Measurements from ENCODE around the gene RBP2. TPM values are rescaled to one million over a fixed set of nuclear protein-coding genes. Genes with fewer than 3 reads are reported as not detected.

RBP2 gene
- not detected for total RNA-seq

DNA sequence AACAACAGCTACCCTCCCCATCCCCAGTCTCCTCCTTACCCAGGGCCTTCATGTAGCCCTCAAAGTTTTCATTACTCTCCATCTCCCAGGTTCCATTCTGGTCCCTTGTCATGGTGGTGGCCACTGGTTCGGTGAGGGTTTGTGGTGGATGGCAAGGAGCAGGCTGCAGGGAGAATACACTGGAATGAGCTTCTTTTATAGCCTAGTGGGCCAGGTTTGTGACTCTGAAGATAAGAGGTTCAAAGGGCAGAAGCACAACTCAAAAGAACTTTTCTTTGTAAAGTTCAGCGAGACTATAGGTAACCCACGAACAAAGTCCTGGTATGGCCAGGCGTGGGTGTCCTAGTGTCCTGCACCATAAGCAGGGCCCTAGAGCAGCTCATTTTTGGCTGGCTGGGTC is at the start of gene RBP2:
Gene RBP2, minus strand, starts transcription at position 169 of the 400 bp plus-strand sequence. Its CDS starts 57 bp downstream, at position 112.
- CTCF ChIA-PET: no interaction called here

DNA sequence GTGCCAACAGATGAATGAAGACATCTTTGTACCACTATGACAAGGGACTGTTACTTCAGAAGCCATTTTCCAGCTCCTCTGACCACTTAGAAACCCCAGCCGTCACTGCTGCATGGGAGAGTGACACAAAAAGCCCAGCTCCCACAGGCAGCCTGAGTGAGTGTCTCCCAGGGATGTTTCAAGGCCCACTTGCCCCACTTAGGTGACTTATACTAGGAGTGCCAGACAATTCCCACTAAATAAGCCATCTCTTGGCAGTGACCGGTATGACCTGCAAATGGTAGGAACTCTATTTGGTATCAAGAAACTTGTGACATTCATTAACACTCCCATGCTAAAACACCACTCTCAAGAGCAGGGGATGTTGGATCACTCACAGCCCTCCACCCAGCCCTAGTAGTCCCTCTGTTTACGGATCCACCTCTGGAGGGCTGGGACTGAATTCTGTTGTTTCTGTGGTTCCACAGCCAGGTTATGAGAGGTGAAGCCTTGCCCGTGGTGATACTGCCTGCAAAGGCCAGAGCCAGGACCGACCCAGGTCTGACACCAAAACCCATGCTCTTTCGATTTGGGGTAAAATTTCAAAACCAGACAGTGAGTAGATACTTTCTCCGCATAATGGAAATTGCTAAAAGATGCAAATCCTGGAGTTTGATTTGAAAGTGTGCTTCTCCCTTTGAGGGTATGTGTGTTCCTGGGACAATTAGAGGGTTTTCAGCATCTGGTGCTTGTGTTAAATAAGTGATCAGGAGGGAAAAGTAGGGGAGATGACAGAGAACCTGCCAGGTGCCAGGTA is 48.7 kb upstream of the RBP2 start:
- no peaks in the 10 kb centered on the region for H3K27me3 Mint-ChIP-seq (ENCODE audit: low read depth)
- no peak for DNase-seq
- CTCF ChIA-PET: no interaction called here
- no peak overlapping the region for H3K4me3 Mint-ChIP-seq
- intact Hi-C loops (cut with micrococcal nuclease): no loop called here
- no peaks in the 10 kb centered on the region for H3K4me1 Mint-ChIP-seq (ENCODE audit: low read depth)
- no peaks in the 10 kb centered on the region for H3K9me3 Mint-ChIP-seq
- no peaks in the 10 kb centered on the region for H3K36me3 Mint-ChIP-seq (ENCODE audit: low read depth)
- no peak overlapping the region for H3K27ac Mint-ChIP-seq

More for the DNA sequence above, at the start of gene RBP2:
- intact Hi-C loops (cut with micrococcal nuclease): no loop called here
- Mint-ChIP-seq H3K36me3 (ENCODE audit: low read depth) (no peaks in the 10 kb centered on the region), H3K4me3 (no peak within 1 kb of the TSS), H3K27ac (no peak within 1 kb of the TSS), H3K4me1 (ENCODE audit: low read depth) (no peaks in the 10 kb centered on the region), H3K9me3 (no peaks in the 10 kb centered on the region), H3K27me3 (ENCODE audit: low read depth) (no peaks in the 10 kb centered on the region)
- DNase-seq: no peak

DNA sequence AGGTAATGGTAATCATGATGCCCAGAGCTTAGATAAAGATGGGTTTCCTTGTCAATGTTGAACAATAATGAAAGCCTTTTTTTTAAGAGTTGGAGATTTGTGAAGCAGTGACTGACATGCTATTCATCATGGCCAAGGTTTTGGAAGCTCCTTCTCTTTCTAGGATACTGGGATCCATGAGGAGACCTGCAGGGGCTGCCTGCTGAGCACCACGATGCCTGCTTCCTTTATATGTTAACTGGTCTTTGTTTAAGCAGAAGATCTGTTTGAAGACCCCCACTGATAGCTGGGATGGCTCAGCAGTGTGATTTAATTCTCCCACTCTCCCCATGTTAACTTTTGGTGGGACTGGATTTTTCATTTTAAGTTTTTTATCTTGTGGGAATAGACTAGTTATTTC is 47.4 kb upstream of the RBP2 start:
- DNase-seq: no peak
- Mint-ChIP-seq H3K9me3 (no peaks in the 10 kb centered on the region), H3K36me3 (ENCODE audit: low read depth) (no peaks in the 10 kb centered on the region), H3K27ac (no peak overlapping the region), H3K4me3 (no peak overlapping the region), H3K4me1 (ENCODE audit: low read depth) (no peaks in the 10 kb centered on the region), H3K27me3 (ENCODE audit: low read depth) (no peaks in the 10 kb centered on the region)
- CTCF ChIA-PET: no interaction called here
- intact Hi-C loops (cut with micrococcal nuclease): no loop called here

DNA sequence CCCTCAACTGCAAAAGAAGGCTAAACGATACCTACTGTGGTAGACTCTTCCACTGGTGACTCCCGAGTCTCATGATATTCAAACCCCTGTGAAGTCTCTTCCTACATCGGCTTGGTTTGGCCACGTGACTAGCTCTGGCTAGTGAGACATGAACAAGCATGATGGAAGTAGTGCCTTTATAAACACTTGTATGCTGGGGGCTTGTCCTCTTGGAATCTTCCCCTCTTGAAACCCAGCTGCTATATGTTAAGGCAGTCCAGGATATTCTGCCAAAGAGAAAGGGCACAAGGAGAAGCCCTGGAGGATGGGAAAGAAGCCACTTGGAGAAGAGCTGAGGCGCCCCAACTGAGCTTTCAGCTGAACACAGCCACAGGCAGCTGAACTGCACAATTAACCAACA is 46.9 kb upstream of the RBP2 start:
- H3K4me3 Mint-ChIP-seq: no peak overlapping the region
- CTCF ChIA-PET: no interaction called here
- H3K36me3 Mint-ChIP-seq (ENCODE audit: low read depth): no peaks in the 10 kb centered on the region
- intact Hi-C loops (cut with micrococcal nuclease): no loop called here
- H3K27me3 Mint-ChIP-seq (ENCODE audit: low read depth): no peaks in the 10 kb centered on the region
- no peaks in the 10 kb centered on the region for H3K4me1 Mint-ChIP-seq (ENCODE audit: low read depth)
- H3K27ac Mint-ChIP-seq: no peak overlapping the region
- no peaks in the 10 kb centered on the region for H3K9me3 Mint-ChIP-seq
- DNase-seq: no peak

DNA sequence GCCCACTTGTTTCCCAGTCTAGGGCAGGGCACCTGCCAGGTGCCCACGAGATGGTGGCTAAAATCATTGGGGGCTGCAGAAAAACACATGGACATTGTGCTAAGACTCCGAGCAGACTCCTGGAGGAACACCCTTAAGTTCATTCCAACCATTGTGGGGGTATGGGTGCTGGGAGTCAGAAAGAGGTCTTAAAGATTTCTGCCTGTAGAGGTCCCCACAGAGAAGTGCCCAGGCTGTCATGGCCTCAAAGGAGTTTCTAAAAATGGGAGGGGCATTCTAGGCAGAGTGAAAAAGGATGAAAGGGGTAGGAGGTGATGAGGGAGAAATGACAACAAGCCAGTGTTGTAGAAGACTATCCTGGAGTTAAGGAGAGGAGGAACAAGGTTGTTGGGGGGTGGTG is 46.1 kb upstream of the RBP2 start:
- Mint-ChIP-seq H3K4me3 (no peak overlapping the region), H3K36me3 (ENCODE audit: low read depth) (no peaks in the 10 kb centered on the region), H3K27me3 (ENCODE audit: low read depth) (no peaks in the 10 kb centered on the region), H3K9me3 (no peaks in the 10 kb centered on the region), H3K4me1 (ENCODE audit: low read depth) (no peaks in the 10 kb centered on the region), H3K27ac (no peak overlapping the region)
- CTCF ChIA-PET: no interaction called here
- DNase-seq: no peak
- intact Hi-C loops (cut with micrococcal nuclease): no loop called here

DNA sequence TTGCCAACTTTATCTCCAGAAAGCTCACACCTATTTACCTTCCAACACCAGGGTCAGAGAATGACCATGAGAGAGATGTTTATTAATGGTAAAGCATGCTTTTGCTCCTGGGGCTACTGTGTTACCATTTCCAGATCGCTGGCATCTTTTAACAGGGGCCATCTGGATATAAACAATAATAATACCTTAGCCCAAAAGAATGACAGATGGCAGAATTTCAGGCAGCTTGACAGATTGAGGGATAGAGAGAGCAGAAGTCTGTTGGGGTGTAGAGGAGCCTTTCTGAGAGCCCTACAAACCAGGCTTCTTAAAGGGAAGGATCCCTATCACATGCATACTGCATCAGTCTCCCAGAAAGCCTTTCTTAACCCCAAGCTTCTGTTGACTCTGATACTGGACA is 45.5 kb upstream of the RBP2 start:
- Mint-ChIP-seq H3K36me3 (ENCODE audit: low read depth) (no peaks in the 10 kb centered on the region), H3K9me3 (no peaks in the 10 kb centered on the region), H3K4me1 (ENCODE audit: low read depth) (no peaks in the 10 kb centered on the region), H3K27me3 (ENCODE audit: low read depth) (no peaks in the 10 kb centered on the region), H3K27ac (no peak overlapping the region), H3K4me3 (no peak overlapping the region)
- intact Hi-C loops (cut with micrococcal nuclease): no loop called here
- CTCF ChIA-PET: interaction anchor here (1.1 kb wide), 1 partner anchor 94 kb away, joined by 3 read pairs; no protein-coding TSS in a partner anchor
- no peak for DNase-seq

DNA sequence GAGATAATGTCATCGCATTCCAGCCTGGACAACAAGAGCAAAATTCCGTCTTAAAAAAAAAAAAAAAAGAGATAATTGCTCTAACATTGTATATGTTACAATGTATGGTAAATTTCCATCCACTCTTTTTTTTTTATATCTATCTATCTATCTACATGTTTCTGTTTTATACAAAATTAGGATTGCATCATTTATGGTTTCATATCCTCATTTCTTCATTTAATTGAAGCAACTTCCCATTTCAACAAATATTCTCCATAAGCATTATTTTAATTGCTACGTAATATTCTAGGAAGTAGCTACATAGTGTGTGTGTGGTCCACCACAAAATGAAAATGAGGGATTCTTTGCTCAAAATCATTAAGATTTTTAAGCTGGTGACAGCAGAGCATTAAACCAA is 44.8 kb upstream of the RBP2 start:
- no peaks in the 10 kb centered on the region for H3K9me3 Mint-ChIP-seq
- CTCF ChIA-PET: interaction anchor here (0.8 to 1.1 kb wide), 2 partner anchors 43 to 93 kb away, joined by 3 read pairs; no protein-coding TSS in a partner anchor
- no peak overlapping the region for H3K4me3 Mint-ChIP-seq
- intact Hi-C loops (cut with micrococcal nuclease): no loop called here
- no peaks in the 10 kb centered on the region for H3K4me1 Mint-ChIP-seq (ENCODE audit: low read depth)
- no peak for DNase-seq
- no peaks in the 10 kb centered on the region for H3K36me3 Mint-ChIP-seq (ENCODE audit: low read depth)
- H3K27ac Mint-ChIP-seq: no peak overlapping the region
- no peaks in the 10 kb centered on the region for H3K27me3 Mint-ChIP-seq (ENCODE audit: low read depth)

DNA sequence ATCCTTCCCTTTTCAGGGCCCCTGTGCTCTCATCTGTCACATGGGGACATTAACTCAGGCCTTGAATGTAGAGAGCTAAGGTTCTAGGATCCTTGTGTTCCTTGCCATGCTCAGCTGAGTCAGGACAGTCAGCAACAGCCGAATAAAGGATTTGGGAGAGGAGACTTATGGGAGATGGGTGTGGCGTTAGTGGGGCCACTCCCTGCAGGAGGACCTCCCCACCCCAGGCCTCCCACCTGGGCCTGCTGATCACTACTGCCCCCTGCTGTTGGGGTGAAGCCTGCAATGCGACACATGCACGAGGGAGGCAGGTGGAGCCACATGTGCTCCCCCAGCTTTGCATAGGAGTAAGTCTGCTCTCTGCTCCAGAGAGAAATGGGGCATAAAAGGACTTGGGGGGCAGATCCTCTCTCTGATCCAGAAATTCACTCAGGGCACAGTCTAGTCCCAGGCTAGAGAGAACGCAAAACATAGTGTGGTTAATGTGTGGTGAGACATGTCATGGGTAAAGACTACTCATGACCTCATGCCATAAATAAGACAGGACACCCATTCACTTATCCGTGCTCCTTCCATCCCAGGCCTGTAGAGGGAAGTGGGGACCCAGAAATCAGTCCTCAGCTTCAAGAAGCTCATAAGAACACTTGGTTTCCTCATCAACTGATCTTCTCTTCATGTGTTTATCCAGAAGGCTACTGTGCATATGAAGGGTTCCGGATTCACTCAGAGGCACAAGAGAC is 43.9 kb upstream of the RBP2 start:
- Mint-ChIP-seq H3K9me3 (no peaks in the 10 kb centered on the region), H3K36me3 (ENCODE audit: low read depth) (no peaks in the 10 kb centered on the region), H3K27ac (no peak overlapping the region), H3K4me3 (no peak overlapping the region), H3K27me3 (ENCODE audit: low read depth) (no peaks in the 10 kb centered on the region), H3K4me1 (ENCODE audit: low read depth) (no peaks in the 10 kb centered on the region)
- intact Hi-C loops (cut with micrococcal nuclease): no loop called here
- CTCF ChIA-PET: interaction anchor here (0.7 to 0.8 kb wide), 2 partner anchors 44 to 125 kb away, joined by 3 read pairs; no protein-coding TSS in a partner anchor
- peak; percentile 37 for DNase-seq

DNA sequence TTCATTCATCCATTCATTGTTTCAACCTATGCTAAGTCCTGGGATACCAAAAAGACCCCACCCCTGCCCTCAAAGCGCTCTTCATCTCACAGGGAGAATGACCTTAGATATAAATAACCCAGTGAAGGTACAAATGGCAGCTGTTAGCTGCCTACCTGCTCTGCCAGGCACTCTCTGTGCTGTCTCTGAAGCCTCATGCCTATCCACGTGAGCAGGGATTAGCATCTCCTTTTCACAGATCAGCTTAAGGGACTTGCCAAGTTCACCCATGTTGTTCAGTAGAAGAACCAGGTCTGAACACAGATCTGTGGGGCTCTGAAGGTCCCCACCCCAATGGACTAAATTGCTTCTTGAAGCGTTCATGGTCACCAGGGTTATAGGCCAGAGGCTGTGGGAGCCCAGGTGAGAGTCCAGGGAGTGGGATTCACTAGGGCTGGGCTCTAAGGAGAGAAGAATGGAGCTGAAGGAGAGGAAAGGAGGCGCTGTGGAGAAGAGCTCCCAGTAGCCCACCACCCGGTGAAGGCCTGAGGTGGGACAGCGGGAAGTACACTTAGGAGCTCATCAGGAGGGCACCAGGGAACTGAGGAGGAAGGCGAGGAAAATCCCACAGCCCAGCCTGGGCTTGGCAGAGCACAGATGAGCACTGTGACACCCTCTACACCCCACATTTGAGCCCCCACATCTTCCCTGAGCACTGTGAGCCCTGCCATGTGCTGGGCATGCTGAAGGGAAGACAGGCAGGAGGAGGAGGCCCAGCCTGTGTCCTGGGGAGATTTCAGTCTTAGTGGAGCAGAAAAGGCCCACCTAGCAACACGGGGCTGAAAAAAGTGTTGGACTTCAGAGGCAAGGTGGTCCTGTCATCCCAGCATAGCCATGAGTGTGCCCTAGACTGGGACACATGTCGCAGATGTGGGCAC is 42.9 kb upstream of the RBP2 start:
- DNase-seq: no peak
- Mint-ChIP-seq H3K9me3 (no peaks in the 10 kb centered on the region), H3K27me3 (ENCODE audit: low read depth) (no peaks in the 10 kb centered on the region), H3K4me1 (ENCODE audit: low read depth) (no peaks in the 10 kb centered on the region), H3K4me3 (no peak overlapping the region), H3K27ac (no peak overlapping the region), H3K36me3 (ENCODE audit: low read depth) (no peaks in the 10 kb centered on the region)
- intact Hi-C loops (cut with micrococcal nuclease): no loop called here
- CTCF ChIA-PET: interaction anchor here (0.8 kb wide), 1 partner anchor 94 kb away, joined by 3 read pairs; no protein-coding TSS in a partner anchor

DNA sequence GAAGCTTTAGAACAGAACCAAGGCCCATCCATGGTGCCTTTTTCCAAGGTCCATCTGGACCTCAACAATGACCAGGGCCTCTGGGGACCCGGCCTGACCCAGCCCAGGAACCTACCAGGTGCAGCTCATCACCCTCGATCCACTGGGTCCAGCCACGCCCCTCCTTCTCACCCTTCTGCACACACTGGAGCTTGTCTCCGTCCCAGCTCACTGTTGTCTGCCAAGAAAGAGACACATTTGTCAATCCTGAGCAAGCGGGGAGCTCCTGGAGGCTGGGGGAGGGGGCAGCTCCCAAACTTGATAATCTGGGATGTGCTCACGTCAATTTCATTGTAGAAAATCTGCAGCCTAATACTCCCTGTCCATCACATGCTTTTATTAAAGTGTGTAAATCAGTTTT is 42.0 kb upstream of the RBP2 start:
- DNase-seq: no peak
- no peaks in the 10 kb centered on the region for H3K4me1 Mint-ChIP-seq (ENCODE audit: low read depth)
- H3K27me3 Mint-ChIP-seq (ENCODE audit: low read depth): no peaks in the 10 kb centered on the region
- intact Hi-C loops (cut with micrococcal nuclease): no loop called here
- no peaks in the 10 kb centered on the region for H3K9me3 Mint-ChIP-seq
- H3K36me3 Mint-ChIP-seq (ENCODE audit: low read depth): no peaks in the 10 kb centered on the region
- CTCF ChIA-PET: no interaction called here
- no peak overlapping the region for H3K27ac Mint-ChIP-seq
- no peak overlapping the region for H3K4me3 Mint-ChIP-seq

DNA sequence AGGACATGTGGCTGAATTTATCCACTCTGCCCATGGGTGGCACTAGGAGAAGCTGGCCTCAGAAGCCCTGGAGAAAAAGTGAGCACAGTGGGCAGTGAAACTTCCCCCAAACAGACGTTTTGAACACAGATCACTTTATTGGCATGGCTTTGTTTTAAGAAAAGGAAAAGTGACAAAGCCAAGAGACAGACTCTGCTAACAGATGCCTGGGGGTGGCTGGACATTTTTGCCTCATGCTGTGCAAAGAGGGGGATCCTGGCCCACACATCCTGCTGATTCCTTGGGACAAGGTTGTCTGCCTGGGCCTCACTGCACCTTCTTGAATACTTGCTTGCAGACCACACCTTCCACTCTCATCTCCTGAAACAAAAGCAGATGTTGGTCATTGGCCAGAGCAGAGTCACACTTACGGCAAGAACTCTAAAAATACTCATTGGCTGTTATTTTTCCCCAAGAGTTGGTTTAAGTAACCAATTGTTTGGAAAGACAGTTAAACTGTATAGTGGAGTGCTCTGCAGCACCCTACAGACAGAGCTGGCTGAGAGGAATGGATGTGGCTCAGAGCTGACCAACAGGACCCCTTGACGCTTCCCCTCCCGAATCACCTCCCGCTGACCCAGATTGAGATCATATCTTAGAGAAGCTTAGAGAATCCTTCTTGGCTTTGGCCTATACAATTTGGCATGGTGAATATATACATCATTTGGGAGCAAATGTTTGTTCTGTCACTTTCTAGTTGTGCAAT is 41.2 kb upstream of the RBP2 start:
- Mint-ChIP-seq H3K4me1 (ENCODE audit: low read depth) (no peaks in the 10 kb centered on the region), H3K4me3 (no peak overlapping the region), H3K27me3 (ENCODE audit: low read depth) (no peaks in the 10 kb centered on the region), H3K36me3 (ENCODE audit: low read depth) (no peaks in the 10 kb centered on the region), H3K9me3 (no peaks in the 10 kb centered on the region), H3K27ac (no peak overlapping the region)
- CTCF ChIA-PET: no interaction called here
- intact Hi-C loops (cut with micrococcal nuclease): no loop called here
- no peak for DNase-seq

DNA sequence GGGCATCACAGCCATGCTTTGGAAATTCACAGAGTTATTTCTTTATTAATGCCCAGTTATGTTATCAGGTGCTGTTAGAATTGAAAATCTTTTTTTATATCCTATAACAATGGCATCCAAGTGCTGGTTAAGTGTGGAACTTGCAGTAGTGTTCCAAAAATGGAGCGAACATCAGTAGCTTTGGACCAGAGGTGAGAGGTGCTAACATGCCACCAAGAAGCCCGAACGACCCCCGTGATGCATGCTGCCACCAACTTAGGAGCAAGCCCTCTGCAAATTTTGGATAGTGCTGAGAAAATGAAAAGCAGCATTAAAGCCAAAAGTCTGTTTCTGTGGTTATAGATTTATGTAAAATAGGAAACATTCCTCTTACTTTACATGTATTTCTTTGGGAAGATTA is 38.4 kb upstream of the RBP2 start:
- no peaks in the 10 kb centered on the region for H3K4me1 Mint-ChIP-seq (ENCODE audit: low read depth)
- DNase-seq: no peak
- intact Hi-C loops (cut with micrococcal nuclease): no loop called here
- no peak overlapping the region for H3K27ac Mint-ChIP-seq
- CTCF ChIA-PET: no interaction called here
- H3K9me3 Mint-ChIP-seq: no peaks in the 10 kb centered on the region
- H3K27me3 Mint-ChIP-seq (ENCODE audit: low read depth): no peaks in the 10 kb centered on the region
- no peak overlapping the region for H3K4me3 Mint-ChIP-seq
- H3K36me3 Mint-ChIP-seq (ENCODE audit: low read depth): no peaks in the 10 kb centered on the region

Measured in activated naive CD4-positive, alpha-beta T cell treated with anti-CD3 and anti-CD28 coated beads for 36 hours (primary cell).